H1 (cell line): Measurements from ENCODE around the gene CEP95. TPM values are rescaled to one million over a fixed set of nuclear protein-coding genes. Genes with fewer than 3 reads are reported as not detected.

Source experiments
- CTCF ChIA-PET: fragments of 300-600 bp; sonication (Branson Sonifier 250); formaldehyde crosslinking; loops from one replicate; lab custom pipeline; 2021; ENCODE audit not compliant: partially characterized antibody; lab: Charles Lee
- POLR2A ChIA-PET: fragments of 300-600 bp; sonication (Branson Sonifier 250); formaldehyde crosslinking; loops from one replicate; lab custom pipeline; 2021; ENCODE audit warnings: inconsistent platforms; ENCODE audit not compliant: partially characterized antibody; lab: Charles Lee
- DNase-seq, 2 experiments: peaks; one replicate each; pipeline versions ENCODE4 v3.0.0 to v3.0.0-alpha.2; 2010 to 2022; ENCODE audit warnings: low spot score in 2 of 2, low read depth in 1 of 2, mixed read lengths in 1 of 2
- FAIRE-seq: peaks from 2 replicates; lab custom pipeline; 2011; peaks lifted over from hg19 to GRCh38; lab: Jason Lieb, UNC
- H2AFZ ChIP-seq: 2 replicates; pipeline ENCODE4 v1.8.1; 2012; ENCODE audit warnings: low read length, inconsistent platforms
- H2AK5ac ChIP-seq: 2 replicates; pipeline ENCODE4 v1.6.1; 2013; ENCODE audit warnings: low read depth, low read length
- H2BK120ac ChIP-seq: replicated peaks from 2 replicates; pipeline ENCODE3; 2013; ENCODE audit warnings: low read depth, low read length, inconsistent platforms
- H2BK12ac ChIP-seq: 2 replicates; pipeline ENCODE4 v1.6.1; 2013; ENCODE audit warnings: low read depth, low read length
- H2BK15ac ChIP-seq: 2 replicates; pipeline ENCODE4 v1.6.1; 2013; ENCODE audit warnings: low read length
- H2BK20ac ChIP-seq: 2 replicates; pipeline ENCODE4 v1.6.1; 2013; ENCODE audit warnings: low read length
- H2BK5ac ChIP-seq: 2 replicates; pipeline ENCODE4 v1.6.1; 2013; ENCODE audit warnings: low read depth, low read length
- H3K14ac ChIP-seq: 2 replicates; pipeline ENCODE4 v1.6.1; 2013; ENCODE audit warnings: inconsistent platforms; ENCODE audit not compliant: insufficient read length
- H3K18ac ChIP-seq: 2 replicates; pipeline ENCODE4 v1.6.1; 2013; ENCODE audit warnings: low read length; ENCODE audit errors: extremely low read depth
- H3K23ac ChIP-seq: 2 replicates; pipeline ENCODE4 v1.6.1; 2013; ENCODE audit warnings: inconsistent platforms; ENCODE audit not compliant: insufficient read length
- H3K23me2 ChIP-seq: 2 replicates; pipeline ENCODE4 v1.6.1; 2013; ENCODE audit warnings: low read depth, low read length
- H3K27ac ChIP-seq: 2 replicates; pipeline ENCODE4 v1.6.1; 2011; ENCODE audit warnings: low read depth, low read length, inconsistent platforms
- H3K27me3 ChIP-seq, 4 experiments: replicated peaks in 1 of 4; 1 replicate in 1 of 4; 2 replicates in 3 of 4; pipeline versions ENCODE4 v1.6.1 to v1.8.1; 2011 to 2013; ENCODE audit warnings: low read length in 3 of 4, mild to moderate bottlenecking in 3 of 4, inconsistent platforms in 2 of 4, mixed read lengths in 2 of 4, moderate library complexity in 1 of 4; ENCODE audit not compliant: control insufficient read depth in 3 of 4, insufficient read depth in 3 of 4; ENCODE audit errors: extremely low read depth in 1 of 4
- H3K36me3 ChIP-seq, 4 experiments: 2 replicates each; pipeline versions ENCODE4 v1.6.1 to v1.8.1; 2011 to 2013; ENCODE audit warnings: mild to moderate bottlenecking in 4 of 4, low read length in 3 of 4, moderate library complexity in 2 of 4, control low read depth in 1 of 4, inconsistent platforms in 1 of 4; ENCODE audit not compliant: insufficient read depth in 4 of 4, control insufficient read depth in 2 of 4
- H3K4ac ChIP-seq: replicated peaks from 2 replicates; pipeline ENCODE3; 2013; ENCODE audit warnings: low read length, low read depth, mixed read lengths, inconsistent platforms; ENCODE audit not compliant: insufficient read length
- H3K4me1 ChIP-seq, 4 experiments: replicated peaks in 1 of 4; 1 replicate in 1 of 4; 2 replicates in 3 of 4; pipeline versions ENCODE4 v1.6.1 to v1.8.1; 2011 to 2013; ENCODE audit warnings: low read length in 3 of 4, inconsistent platforms in 2 of 4, mixed read lengths in 1 of 4; ENCODE audit not compliant: insufficient read depth in 4 of 4, control insufficient read depth in 3 of 4
- H3K4me2 ChIP-seq, 2 experiments: 2 replicates each; pipeline versions ENCODE4 v1.6.1 to v1.8.1; 2011 to 2013; ENCODE audit warnings: low read depth in 2 of 2, low read length in 2 of 2, control low read depth in 1 of 2, inconsistent platforms in 1 of 2, mild to moderate bottlenecking in 1 of 2; ENCODE audit not compliant: insufficient read depth in 1 of 2
- H3K4me3 ChIP-seq, 4 experiments: fragments of 200-600, 300-600 bp in 1 of 4; sonication (generic), shearing (Covaris generic), sonication (Bioruptor Twin) in 1 of 4; 2 replicates each; pipeline versions ENCODE4 v1.5.1 to v1.8.1; 2011 to 2016; ENCODE audit warnings: low read length in 4 of 4, low read depth in 3 of 4, control low read depth in 2 of 4, inconsistent platforms in 2 of 4, mild to moderate bottlenecking in 2 of 4, mixed read lengths in 1 of 4, moderate library complexity in 1 of 4; ENCODE audit not compliant: insufficient read depth in 2 of 4; ENCODE audit errors: extremely low read depth in 1 of 4
- H3K56ac ChIP-seq: replicated peaks from 2 replicates; pipeline ENCODE3; 2013; ENCODE audit warnings: low read depth, mild to moderate bottlenecking, mixed read lengths, low read length, inconsistent platforms; ENCODE audit not compliant: insufficient read length
- H3K79me1 ChIP-seq: 2 replicates; pipeline ENCODE4 v1.6.1; 2013; ENCODE audit warnings: low read depth, low read length, control low read depth
- H3K79me2 ChIP-seq, 2 experiments: 2 replicates each; pipeline versions ENCODE4 v1.6.1 to v1.8.1; 2012 to 2013; ENCODE audit warnings: low read length in 2 of 2, mild to moderate bottlenecking in 2 of 2, inconsistent platforms in 1 of 2; ENCODE audit not compliant: insufficient read depth in 2 of 2, control insufficient read depth in 1 of 2
- H3K9ac ChIP-seq, 4 experiments: replicated peaks in 1 of 4; 1 replicate in 1 of 4; 2 replicates in 3 of 4; pipeline versions ENCODE4 v1.6.1 to v1.8.1; 2011 to 2013; ENCODE audit warnings: low read depth in 3 of 4, low read length in 3 of 4, control low read depth in 2 of 4, mild to moderate bottlenecking in 2 of 4, moderate library complexity in 2 of 4, inconsistent platforms in 1 of 4; ENCODE audit errors: extremely low read depth in 1 of 4
- H3K9me3 ChIP-seq, 2 experiments: 2 replicates each; pipeline versions ENCODE4 v1.6.1 to v1.8.1; 2012 to 2013; ENCODE audit warnings: mild to moderate bottlenecking in 2 of 2, moderate library complexity in 2 of 2, control low read depth in 1 of 2, inconsistent platforms in 1 of 2, low read depth in 1 of 2, low read length in 1 of 2, mixed read lengths in 1 of 2; ENCODE audit not compliant: insufficient read depth in 2 of 2
- H4K20me1 ChIP-seq, 2 experiments: replicated peaks in 1 of 2; 2 replicates each; pipeline versions ENCODE3 to v1.8.1; 2011 to 2013; ENCODE audit warnings: inconsistent platforms in 2 of 2, low read length in 2 of 2, mild to moderate bottlenecking in 1 of 2; ENCODE audit not compliant: insufficient read depth in 2 of 2, control insufficient read depth in 1 of 2
- H4K5ac ChIP-seq: 2 replicates; pipeline ENCODE4 v1.6.1; 2013; ENCODE audit warnings: low read length, low read depth, mixed read lengths, inconsistent platforms; ENCODE audit not compliant: insufficient read length
- H4K8ac ChIP-seq: 2 replicates; pipeline ENCODE4 v1.8.0; 2013; ENCODE audit warnings: mild to moderate bottlenecking, moderate library complexity, low read length, inconsistent platforms; ENCODE audit not compliant: insufficient read depth; ENCODE audit errors: extremely low read depth
- H4K91ac ChIP-seq: replicated peaks from 2 replicates; pipeline ENCODE3; 2013; ENCODE audit warnings: low read length, mixed read lengths, inconsistent platforms; ENCODE audit not compliant: insufficient read length
- BCL11A ChIP-seq, 2 experiments: IDR thresholded peaks; one replicate each; pipeline ENCODE4 v1.6.1; 2011; ENCODE audit warnings: low read depth in 2 of 2, low read length in 2 of 2, mild to moderate bottlenecking in 2 of 2
- CEBPB ChIP-seq: IDR thresholded peaks from 2 replicates; pipeline ENCODE4 v1.6.1; 2012; ENCODE audit warnings: low read depth, low read length
- CHD2 ChIP-seq: IDR thresholded peaks from 2 replicates; pipeline ENCODE4 v1.6.1; 2012; ENCODE audit warnings: low read length, improper control_type of control experiment
- CTCF ChIP-seq, 3 experiments: IDR thresholded peaks; 1 replicate in 2 of 3; 2 replicates in 1 of 3; pipeline versions ENCODE4 v1.5.1 to v1.6.1; 2011; ENCODE audit warnings: low read length in 3 of 3, mild to moderate bottlenecking in 3 of 3, inconsistent platforms in 2 of 3, low read depth in 1 of 3, moderate library complexity in 1 of 3; ENCODE audit not compliant: insufficient read depth in 1 of 3; ENCODE audit errors: control extremely low read depth in 1 of 3
- EZH2 ChIP-seq: fragments of 200-600 bp; sonication (generic); IDR thresholded peaks from 2 replicates; pipeline ENCODE4 v1.7.1; 2012; ENCODE audit warnings: low read depth, mild to moderate bottlenecking, moderate library complexity, low read length, inconsistent platforms; ENCODE audit not compliant: severe bottlenecking
- JUN ChIP-seq: IDR thresholded peaks from 2 replicates; pipeline ENCODE4 v1.6.1; 2011; ENCODE audit warnings: low read depth, mild to moderate bottlenecking, improper control_type of control experiment, low read length
- JUND ChIP-seq: IDR thresholded peaks from 2 replicates; pipeline ENCODE4 v1.6.1; 2011; ENCODE audit warnings: mild to moderate bottlenecking, improper control_type of control experiment, low read length
- MAX ChIP-seq: IDR thresholded peaks from 2 replicates; pipeline ENCODE4 v1.6.1; 2012; ENCODE audit warnings: inconsistent platforms
- RAD21 ChIP-seq, 2 experiments: IDR thresholded peaks in 1 of 2; conservative IDR thresholded peaks in 1 of 2; 2 replicates each; pipeline ENCODE4 v1.6.1; 2011; ENCODE audit warnings: low read depth in 2 of 2, low read length in 2 of 2, improper control_type of control experiment in 1 of 2, inconsistent platforms in 1 of 2, mild to moderate bottlenecking in 1 of 2, moderate library complexity in 1 of 2
- RBBP5 ChIP-seq: IDR thresholded peaks from 2 replicates; pipeline ENCODE4 v1.7.1; 2012; ENCODE audit warnings: low read depth, mild to moderate bottlenecking, inconsistent platforms, low read length, moderate library complexity, borderline replicate concordance
- SIRT6 ChIP-seq: IDR thresholded peaks from one replicate; pipeline ENCODE4 v1.7.1; 2012; ENCODE audit warnings: low read length, inconsistent platforms
- SIX5 ChIP-seq: IDR thresholded peaks from 2 replicates; pipeline ENCODE4 v1.6.1; 2011; ENCODE audit warnings: mild to moderate bottlenecking, low read depth, low read length
- WGBS, 2 experiments: shearing (Covaris generic) in 1 of 2; methylation state at CpG; one replicate each; pipeline versions ENCODE4 v1.1.6 to v1.1.7; 2013 to 2015; ENCODE audit warnings: low lambda C conversion rate in 2 of 2, mixed read lengths in 2 of 2, inconsistent platforms in 1 of 2, low coverage in 1 of 2, missing lambda C conversion rate in 1 of 2; ENCODE audit not compliant: insufficient replicate concordance in 2 of 2, insufficient coverage in 1 of 2, insufficient read length in 1 of 2; ENCODE audit errors: extremely low coverage in 1 of 2, missing lambda C conversion rate in 1 of 2; 5-methylcytosine and 5-hydroxymethylcytosine counted together
- polyA plus RNA-seq, 7 experiments: library from polyadenylated mRNA; depleted of rRNA in 3 of 7; stranded (reverse) in 5 of 7; unstranded in 2 of 7; fragments of >200 nt in 5 of 7; fragments of 200-250 nt in 2 of 7; gene quantifications; 1 replicate in 5 of 7; 2 replicates in 1 of 7; 4 replicates in 1 of 7; pipeline versions ENCODE4 v1.2.1 to v1.2.3, GENCODE V29; 2011 to 2013; ENCODE audit warnings: missing spikeins in 2 of 7, mixed read lengths in 2 of 7
- total RNA-seq: library from RNA; stranded (reverse); fragmentation: NEBNext Ultra II Directional; extraction: Animal tissue kit (Norgen Biotek cat#: 25700); gene quantifications from 2 replicates; pipeline ENCODE4 v1.2.1, GENCODE V29; 2021

CEP95 gene
- total and polyA plus RNA-seq, 2 of the 8 experiments (the other 6 are each of a cell fraction or from before 2014, with no cell fraction given) = 22.3 to 51.5 TPM

- no peaks in the 10 kb centered on the region for H3K79me2 ChIP-seq
- no peaks in the 10 kb centered on the region for H3K27me3 ChIP-seq
- no peak overlapping the region for H4K5ac ChIP-seq
- TF ChIP-seq BCL11A (IDR thresholded peaks at IDR 0.05; ENCODE audit: low read depth in 2 of 2, low read length in 2 of 2) = no peak
- TF ChIP-seq SIRT6 = no peak
- TF ChIP-seq CTCF (IDR thresholded peaks at IDR 0.05; ENCODE audit: control extremely low read depth in 1 of 3, insufficient read depth in 1 of 3, low read depth in 1 of 3, low read length in 3 of 3) = no peak
- TF ChIP-seq CEBPB = no peak
- no peak for TF ChIP-seq RAD21 (IDR thresholded peaks at IDR 0.05 in 1 of 2, conservative IDR thresholded peaks at IDR 0.05 in 1 of 2; ENCODE audit: low read depth in 2 of 2, low read length in 2 of 2)
- no peak for TF ChIP-seq MAX
- TF ChIP-seq SIX5 = no peak
- TF ChIP-seq JUND = no peak
- TF ChIP-seq RBBP5 = no peak
- TF ChIP-seq JUN = no peak
- no peak for TF ChIP-seq CHD2
- no peak for TF ChIP-seq EZH2
Measured at GRCh38 chr17:64571746-64572145, 65.0 kb downstream of the CEP95 start.

More at GRCh38 chr17:64571746-64572145, 65.0 kb downstream of the CEP95 start:
- H3K9ac ChIP-seq = no peak overlapping the region
- H3K56ac ChIP-seq = no peak overlapping the region
- no peak overlapping the region for H2BK12ac ChIP-seq
- ChIA-PET POLR2A (interaction anchor here (0.6 kb wide), 1 partner anchor 9 kb away, joined by 3 read pairs; no protein-coding TSS in a partner anchor), CTCF (no interaction called here)
- no peak overlapping the region for H3K4me2 ChIP-seq
- no peak overlapping the region for H3K14ac ChIP-seq
- H3K4me1 ChIP-seq = no peaks in the 10 kb centered on the region
- no peak overlapping the region for H3K18ac ChIP-seq
- no peaks in the 10 kb centered on the region for H4K20me1 ChIP-seq
- H2BK15ac ChIP-seq = no peak overlapping the region
- no peaks in the 10 kb centered on the region for H3K79me1 ChIP-seq
- no peak overlapping the region for H2BK20ac ChIP-seq
- H3K4ac ChIP-seq = no peak overlapping the region
- DNase-seq (no peak), FAIRE-seq (no peak)
- no peak overlapping the region for H2BK5ac ChIP-seq
- no peak overlapping the region for H4K8ac ChIP-seq
- 90% methylated on average over 6 of the region's 6 CpGs; no CpG with 5 or more reads in 1 of the 2 experiments for WGBS, 2 experiments
- H3K9me3 ChIP-seq = no peaks in the 10 kb centered on the region
- no peak overlapping the region for H3K23ac ChIP-seq
- H2BK120ac ChIP-seq = no peak overlapping the region
- H4K91ac ChIP-seq = no peak overlapping the region
- H3K23me2 ChIP-seq = no peaks in the 10 kb centered on the region
- H3K4me3 ChIP-seq = no peak overlapping the region
- no peak overlapping the region for H2AFZ ChIP-seq
- H2AK5ac ChIP-seq = no peak overlapping the region
- H3K36me3 ChIP-seq = peaks cover 0 to 17% (median 4%) of the 10 kb centered on the region in 4 experiments; a peak in 4 of 8 replicates
- H3K27ac ChIP-seq = no peak overlapping the region
